Chondrocyte (in vitro differentiated cells): ENCODE measurements around the gene DOCK8. TPM values are rescaled to one million over a fixed set of nuclear protein-coding genes. Genes with fewer than 3 reads are reported as not detected.

Source experiments
- DNase-seq: peaks from one replicate; pipeline ENCODE4 v3.0.0; 2021; ENCODE audit warnings: mixed read lengths, low spot score
- H3K27ac Mint-ChIP-seq: one replicate; pipeline ENCODE4 v1.8.0; 2021; ENCODE audit warnings: mild to moderate bottlenecking, moderate library complexity, mixed read lengths; ENCODE audit not compliant: unreplicated experiment
- H3K27me3 Mint-ChIP-seq: 2 replicates; pipeline ENCODE4 v1.8.0; 2021; ENCODE audit warnings: low read depth, mixed read lengths
- H3K36me3 Mint-ChIP-seq: 2 replicates; pipeline ENCODE4 v1.8.0; 2021; ENCODE audit warnings: low read depth, mixed read lengths
- H3K4me1 Mint-ChIP-seq: 2 replicates; pipeline ENCODE4 v1.8.0; 2021; ENCODE audit warnings: low read depth, mild to moderate bottlenecking, mixed read lengths
- H3K4me3 Mint-ChIP-seq: one replicate; pipeline ENCODE4 v1.8.0; 2021; ENCODE audit warnings: mild to moderate bottlenecking, moderate library complexity, mixed read lengths; ENCODE audit not compliant: unreplicated experiment
- H3K9me3 Mint-ChIP-seq: 2 replicates; pipeline ENCODE4 v1.8.0; 2021; ENCODE audit warnings: low read depth, mixed read lengths
- total RNA-seq: library from RNA; stranded (reverse); gene quantifications from 3 replicates; pipeline ENCODE4 v1.2.1, GENCODE V29; 2021
- TF ChIP-seq, protein P1 (sequence below): fragments of 200-600 bp; sonication (generic); IDR thresholded peaks from 2 replicates; pipeline ENCODE4 v1.5.0; 2021; ENCODE audit warnings: antibody characterized with exemption, mild to moderate bottlenecking, moderate library complexity

DOCK8 gene
- total RNA-seq, 1 donor from 2014 or later = 0.17 TPM

DNA sequence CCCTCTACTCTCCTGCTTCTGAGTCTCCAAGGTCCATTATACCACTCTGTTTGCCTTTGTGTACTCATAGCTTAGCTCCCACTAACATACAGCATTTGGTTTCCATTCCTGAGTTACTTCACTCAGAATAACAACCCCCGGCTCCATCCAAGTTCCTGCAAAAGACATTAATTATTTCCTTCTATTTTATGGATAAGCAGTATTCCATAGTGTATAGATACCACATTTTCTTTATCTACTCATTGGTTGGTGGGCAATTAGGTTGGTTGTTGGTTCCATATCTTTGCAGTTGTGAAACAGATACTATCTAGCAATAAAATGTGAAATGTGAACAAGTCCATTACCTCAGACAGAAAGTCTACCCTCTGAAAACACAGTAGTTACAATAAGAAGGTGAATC, 110.3 kb downstream of the DOCK8 start:
- H3K4me3 Mint-ChIP-seq = no peak overlapping the region
- peaks cover 2% of the 10 kb centered on the region for H3K27me3 Mint-ChIP-seq
- DNase-seq = no peak
- H3K36me3 Mint-ChIP-seq = no peaks in the 10 kb centered on the region
- no peaks in the 10 kb centered on the region for H3K4me1 Mint-ChIP-seq
- no peaks in the 10 kb centered on the region for H3K9me3 Mint-ChIP-seq
- H3K27ac Mint-ChIP-seq = no peak overlapping the region
- TF ChIP-seq, protein P1, sequence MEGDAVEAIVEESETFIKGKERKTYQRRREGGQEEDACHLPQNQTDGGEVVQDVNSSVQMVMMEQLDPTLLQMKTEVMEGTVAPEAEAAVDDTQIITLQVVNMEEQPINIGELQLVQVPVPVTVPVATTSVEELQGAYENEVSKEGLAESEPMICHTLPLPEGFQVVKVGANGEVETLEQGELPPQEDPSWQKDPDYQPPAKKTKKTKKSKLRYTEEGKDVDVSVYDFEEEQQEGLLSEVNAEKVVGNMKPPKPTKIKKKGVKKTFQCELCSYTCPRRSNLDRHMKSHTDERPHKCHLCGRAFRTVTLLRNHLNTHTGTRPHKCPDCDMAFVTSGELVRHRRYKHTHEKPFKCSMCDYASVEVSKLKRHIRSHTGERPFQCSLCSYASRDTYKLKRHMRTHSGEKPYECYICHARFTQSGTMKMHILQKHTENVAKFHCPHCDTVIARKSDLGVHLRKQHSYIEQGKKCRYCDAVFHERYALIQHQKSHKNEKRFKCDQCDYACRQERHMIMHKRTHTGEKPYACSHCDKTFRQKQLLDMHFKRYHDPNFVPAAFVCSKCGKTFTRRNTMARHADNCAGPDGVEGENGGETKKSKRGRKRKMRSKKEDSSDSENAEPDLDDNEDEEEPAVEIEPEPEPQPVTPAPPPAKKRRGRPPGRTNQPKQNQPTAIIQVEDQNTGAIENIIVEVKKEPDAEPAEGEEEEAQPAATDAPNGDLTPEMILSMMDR = no peak

DNA sequence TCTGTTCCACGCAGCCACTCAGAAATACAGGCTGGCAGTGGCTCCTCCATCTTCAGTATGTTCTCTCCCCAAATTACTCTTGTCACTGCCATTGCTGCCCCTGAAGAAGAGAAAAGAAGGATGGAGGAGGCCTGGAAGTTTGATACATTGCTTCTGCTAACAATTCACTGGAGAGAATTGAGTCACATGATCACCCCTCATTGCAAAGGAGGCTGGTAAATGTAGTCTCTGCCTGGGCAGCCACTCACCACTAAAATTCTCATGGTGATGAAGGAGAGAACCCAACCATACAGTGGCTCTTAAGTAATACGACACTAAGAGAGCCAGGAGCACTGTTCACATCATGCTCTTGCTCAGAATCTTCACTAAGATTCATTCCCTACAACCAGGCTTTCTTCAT, 112.0 kb downstream of the DOCK8 start:
- peaks cover 14% of the 10 kb centered on the region for H3K27me3 Mint-ChIP-seq
- no peak overlapping the region for H3K27ac Mint-ChIP-seq
- no peaks in the 10 kb centered on the region for H3K9me3 Mint-ChIP-seq
- H3K36me3 Mint-ChIP-seq = no peaks in the 10 kb centered on the region
- no peak for DNase-seq
- no peaks in the 10 kb centered on the region for H3K4me1 Mint-ChIP-seq
- no peak overlapping the region for H3K4me3 Mint-ChIP-seq
- TF ChIP-seq, protein P1 = no peak

DNA sequence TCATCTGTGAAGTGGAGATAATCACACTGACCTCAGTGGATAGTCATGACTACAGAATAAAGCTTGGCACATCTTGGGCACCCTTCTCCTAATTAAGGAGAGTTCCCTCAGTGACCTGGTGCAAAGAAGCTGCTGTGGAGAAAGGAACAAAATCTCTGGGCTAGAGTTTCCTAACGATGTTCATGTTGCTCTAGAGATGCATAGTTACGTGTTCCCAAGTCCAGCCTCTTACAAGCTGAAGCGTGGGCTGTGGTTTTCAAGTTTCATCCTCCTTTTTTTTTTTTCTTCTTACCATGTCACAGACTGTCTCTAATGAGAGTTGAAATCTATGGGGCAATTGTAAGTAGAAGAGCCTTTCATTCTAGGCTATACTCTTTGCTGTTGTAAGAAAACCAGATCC, 113.8 kb downstream of the DOCK8 start:
- H3K27ac Mint-ChIP-seq = no peak overlapping the region
- DNase-seq = no peak
- no peak overlapping the region for H3K4me3 Mint-ChIP-seq
- TF ChIP-seq, protein P1 = no peak
- no peaks in the 10 kb centered on the region for H3K9me3 Mint-ChIP-seq
- no peaks in the 10 kb centered on the region for H3K36me3 Mint-ChIP-seq
- no peaks in the 10 kb centered on the region for H3K4me1 Mint-ChIP-seq
- H3K27me3 Mint-ChIP-seq = peaks cover 14% of the 10 kb centered on the region

DNA sequence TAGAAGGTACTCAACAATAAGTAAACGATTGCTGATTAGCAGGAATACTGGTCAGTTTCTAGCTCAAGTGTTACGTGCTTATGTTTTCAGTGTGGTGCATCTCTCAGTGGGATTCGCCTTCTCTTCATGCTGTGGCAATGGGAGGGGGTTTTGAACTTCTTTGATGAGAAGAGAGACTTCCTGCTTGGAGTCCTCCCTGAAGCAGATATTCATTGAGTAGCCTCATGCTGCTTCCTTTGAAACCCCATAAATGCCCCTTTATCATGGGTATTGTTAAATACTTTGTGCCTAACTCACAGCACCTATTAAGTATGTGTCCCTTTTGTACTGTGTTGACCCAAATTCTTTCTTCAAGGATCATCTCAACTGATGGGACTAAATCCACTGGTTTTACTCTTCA, 116.5 kb downstream of the DOCK8 start:
- TF ChIP-seq, protein P1 = no peak
- H3K4me3 Mint-ChIP-seq = no peak overlapping the region
- no peaks in the 10 kb centered on the region for H3K36me3 Mint-ChIP-seq
- no peak for DNase-seq
- peaks cover 19% of the 10 kb centered on the region for H3K27me3 Mint-ChIP-seq
- no peaks in the 10 kb centered on the region for H3K9me3 Mint-ChIP-seq
- no peaks in the 10 kb centered on the region for H3K4me1 Mint-ChIP-seq
- H3K27ac Mint-ChIP-seq = no peak overlapping the region

DNA sequence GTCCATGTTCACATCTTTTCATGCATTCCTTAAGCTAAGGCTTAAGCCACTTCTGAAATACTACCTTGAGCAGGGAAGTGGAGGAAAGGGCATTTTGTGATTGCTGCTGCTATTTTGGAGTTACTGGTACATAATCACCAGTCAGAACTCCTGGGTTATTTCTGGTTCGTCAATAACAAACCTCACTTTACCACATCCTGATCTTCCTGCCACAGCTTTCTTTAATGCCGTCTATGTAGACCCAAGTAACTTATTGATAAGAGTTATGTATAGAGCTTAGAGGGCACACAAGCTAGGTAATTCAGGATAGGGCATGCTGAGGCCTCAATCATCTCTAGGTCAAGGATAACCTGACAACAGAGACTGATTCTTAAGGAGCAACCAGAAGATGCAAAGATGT, 120.7 kb downstream of the DOCK8 start:
- no peak overlapping the region for H3K27ac Mint-ChIP-seq

More for the DNA sequence above, 120.7 kb downstream of the DOCK8 start:
- TF ChIP-seq, protein P1 = no peak
- H3K27me3 Mint-ChIP-seq = peaks cover 20% of the 10 kb centered on the region
- H3K4me3 Mint-ChIP-seq = no peak overlapping the region
- no peaks in the 10 kb centered on the region for H3K4me1 Mint-ChIP-seq
- no peaks in the 10 kb centered on the region for H3K9me3 Mint-ChIP-seq
- no peak for DNase-seq
- H3K36me3 Mint-ChIP-seq = no peaks in the 10 kb centered on the region
